ENCODE measurements around the gene CD33.
"Not testable (repeated sequence)": the region's sequence is repeated elsewhere in the genome, so short reads cannot be mapped to it uniquely, and the experiment has no call there.

CD33 gene

GRCh38 chr19:51207747-51208146, 17.1 kb upstream of the CD33 start:
- peaks cover 0 to 2% of the 10 kb centered on the region in 2 experiments for H3K27me3 ChIP-seq (ENCODE audit: control insufficient read depth in 1 of 2, insufficient read depth in 1 of 2, low read length in 2 of 2)
- H2BK5ac ChIP-seq (ENCODE audit: low read depth, low read length, poor library complexity, severe bottlenecking), result no peak overlapping the region
- no peak overlapping the region for H2BK12ac ChIP-seq (ENCODE audit: low read length in 2 of 2)
- 18% methylated on average over 2 of the region's 2 CpGs for WGBS
- H3K79me1 ChIP-seq (replicated peaks; ENCODE audit: low read length, poor library complexity, severe bottlenecking), result no peaks in the 10 kb centered on the region
- H2BK15ac ChIP-seq (ENCODE audit: low read depth, poor library complexity, severe bottlenecking), result no peak overlapping the region
- no peak for DNase-seq
- H3K9ac ChIP-seq (ENCODE audit: low read length), result no peak overlapping the region
- H3K4ac ChIP-seq (ENCODE audit: low read depth in 1 of 2, low read length in 2 of 2), result no peak overlapping the region
- no peaks in the 10 kb centered on the region for H3K4me1 ChIP-seq (ENCODE audit: control insufficient read depth, insufficient read depth, low read depth, low read length)
- H3K27ac ChIP-seq (ENCODE audit: low read length, poor library complexity, severe bottlenecking), result no peak overlapping the region
- H2BK120ac ChIP-seq (ENCODE audit: low read depth, low read length), result no peak overlapping the region
- H2AFZ ChIP-seq (ENCODE audit: low read depth, low read length), result no peak overlapping the region
- no peaks in the 10 kb centered on the region for H3K9me3 ChIP-seq (ENCODE audit: control insufficient read depth, low read length)
- H2AK5ac ChIP-seq (ENCODE audit: low read length, severe bottlenecking), result no peak overlapping the region
- H3K23ac ChIP-seq (ENCODE audit: low read length in 2 of 2), result no peak overlapping the region
- no peak overlapping the region for H3K4me3 ChIP-seq (ENCODE audit: insufficient read depth in 1 of 2, low read depth in 1 of 2, low read length in 2 of 2)
- H3K18ac ChIP-seq (ENCODE audit: low read depth in 1 of 2, low read length in 2 of 2), result no peak overlapping the region
- no peak overlapping the region for H3K14ac ChIP-seq (ENCODE audit: low read length in 2 of 2)
- no peak overlapping the region for H4K91ac ChIP-seq (ENCODE audit: low read length)
- no peaks in the 10 kb centered on the region for H3K36me3 ChIP-seq (ENCODE audit: control insufficient read depth in 1 of 2, insufficient read depth in 2 of 2, low read depth in 1 of 2, low read length in 2 of 2)
- no peak overlapping the region for H4K8ac ChIP-seq (ENCODE audit: low read length)
- no peak overlapping the region for H3K4me2 ChIP-seq (ENCODE audit: low read length, poor library complexity, severe bottlenecking)

- Histone ChIP-seq H3K27me3 (ENCODE audit: control insufficient read depth in 1 of 2, insufficient read depth in 1 of 2, low read length in 2 of 2) (no peaks in the 10 kb centered on the region), H2BK12ac (ENCODE audit: low read length in 2 of 2) (no peak overlapping the region), H3K4me2 (ENCODE audit: low read length, poor library complexity, severe bottlenecking) (no peak overlapping the region), H3K4me1 (ENCODE audit: control insufficient read depth, insufficient read depth, low read depth, low read length) (no peaks in the 10 kb centered on the region), H3K9me3 (ENCODE audit: control insufficient read depth, low read length) (no peaks in the 10 kb centered on the region), H2BK5ac (ENCODE audit: low read depth, low read length, poor library complexity, severe bottlenecking) (no peak overlapping the region), H3K4ac (ENCODE audit: low read depth in 1 of 2, low read length in 2 of 2) (no peak overlapping the region), H3K23ac (ENCODE audit: low read length in 2 of 2) (no peak overlapping the region), H3K4me3 (ENCODE audit: insufficient read depth in 1 of 2, low read depth in 1 of 2, low read length in 2 of 2) (no peak overlapping the region), H4K91ac (ENCODE audit: low read length) (no peak overlapping the region), H2BK15ac (ENCODE audit: low read depth, poor library complexity, severe bottlenecking) (no peak overlapping the region), H2AK5ac (ENCODE audit: low read length, severe bottlenecking) (no peak overlapping the region), H3K14ac (ENCODE audit: low read length in 2 of 2) (no peak overlapping the region), H3K18ac (ENCODE audit: low read depth in 1 of 2, low read length in 2 of 2) (no peak overlapping the region), H3K36me3 (ENCODE audit: control insufficient read depth in 1 of 2, insufficient read depth in 2 of 2, low read depth in 1 of 2, low read length in 2 of 2) (no peaks in the 10 kb centered on the region), H3K79me1 (replicated peaks; ENCODE audit: low read length, poor library complexity, severe bottlenecking) (no peaks in the 10 kb centered on the region), H2AFZ (ENCODE audit: low read depth, low read length) (no peak overlapping the region), H3K9ac (ENCODE audit: low read length) (no peak overlapping the region), H3K27ac (ENCODE audit: low read length, poor library complexity, severe bottlenecking) (no peak overlapping the region), H4K8ac (ENCODE audit: low read length) (no peak overlapping the region), H2BK120ac (ENCODE audit: low read depth, low read length) (no peak overlapping the region)
- WGBS, result 66% methylated on average over 5 of the region's 6 CpGs
- no peak for DNase-seq
Observed at GRCh38 chr19:51210191-51210784, 14.6 kb upstream of the CD33 start.

GRCh38 chr19:51210874-51211361, 14.0 kb upstream of the CD33 start:
- not testable (repeated sequence) for H3K23ac ChIP-seq (ENCODE audit: low read length in 2 of 2); H4K8ac ChIP-seq (ENCODE audit: low read length); H2BK5ac ChIP-seq (ENCODE audit: low read depth, low read length, poor library complexity, severe bottlenecking); H3K9me3 ChIP-seq (ENCODE audit: control insufficient read depth, low read length); H3K4me1 ChIP-seq (ENCODE audit: control insufficient read depth, insufficient read depth, low read depth, low read length); H3K4me3 ChIP-seq (ENCODE audit: insufficient read depth in 1 of 2, low read depth in 1 of 2, low read length in 2 of 2); H3K36me3 ChIP-seq (ENCODE audit: control insufficient read depth in 1 of 2, insufficient read depth in 2 of 2, low read depth in 1 of 2, low read length in 2 of 2); H3K14ac ChIP-seq (ENCODE audit: low read length in 2 of 2); H4K91ac ChIP-seq (ENCODE audit: low read length); H3K27me3 ChIP-seq (ENCODE audit: control insufficient read depth in 1 of 2, insufficient read depth in 1 of 2, low read length in 2 of 2); H3K18ac ChIP-seq (ENCODE audit: low read depth in 1 of 2, low read length in 2 of 2); H3K4ac ChIP-seq (ENCODE audit: low read depth in 1 of 2, low read length in 2 of 2); H2BK120ac ChIP-seq (ENCODE audit: low read depth, low read length); H2AFZ ChIP-seq (ENCODE audit: low read depth, low read length); H2AK5ac ChIP-seq (ENCODE audit: low read length, severe bottlenecking); H3K4me2 ChIP-seq (ENCODE audit: low read length, poor library complexity, severe bottlenecking); H2BK15ac ChIP-seq (ENCODE audit: low read depth, poor library complexity, severe bottlenecking); H3K9ac ChIP-seq (ENCODE audit: low read length); DNase-seq; H3K27ac ChIP-seq (ENCODE audit: low read length, poor library complexity, severe bottlenecking); H3K79me1 ChIP-seq (replicated peaks; ENCODE audit: low read length, poor library complexity, severe bottlenecking); H2BK12ac ChIP-seq (ENCODE audit: low read length in 2 of 2)
- WGBS, result 72% methylated on average over 11 of the region's 13 CpGs

GRCh38 chr19:51211833-51212232, 13.0 kb upstream of the CD33 start:
- no peak overlapping the region for H3K4ac ChIP-seq (ENCODE audit: low read depth in 1 of 2, low read length in 2 of 2)
- WGBS, result 75% methylated on average over 9 of the region's 9 CpGs

More at GRCh38 chr19:51211833-51212232, 13.0 kb upstream of the CD33 start:
- Histone ChIP-seq H3K4me1 (ENCODE audit: control insufficient read depth, insufficient read depth, low read depth, low read length) (no peaks in the 10 kb centered on the region), H3K27ac (ENCODE audit: low read length, poor library complexity, severe bottlenecking) (no peak overlapping the region), H3K36me3 (ENCODE audit: control insufficient read depth in 1 of 2, insufficient read depth in 2 of 2, low read depth in 1 of 2, low read length in 2 of 2) (no peaks in the 10 kb centered on the region), H3K27me3 (ENCODE audit: control insufficient read depth in 1 of 2, insufficient read depth in 1 of 2, low read length in 2 of 2) (no peaks in the 10 kb centered on the region), H3K23ac (ENCODE audit: low read length in 2 of 2) (no peak overlapping the region), H3K14ac (ENCODE audit: low read length in 2 of 2) (no peak overlapping the region), H3K79me1 (replicated peaks; ENCODE audit: low read length, poor library complexity, severe bottlenecking) (no peaks in the 10 kb centered on the region), H3K9ac (ENCODE audit: low read length) (no peak overlapping the region), H2BK5ac (ENCODE audit: low read depth, low read length, poor library complexity, severe bottlenecking) (no peak overlapping the region), H2BK12ac (ENCODE audit: low read length in 2 of 2) (no peak overlapping the region), H3K4me3 (ENCODE audit: insufficient read depth in 1 of 2, low read depth in 1 of 2, low read length in 2 of 2) (no peak overlapping the region), H2BK120ac (ENCODE audit: low read depth, low read length) (no peak overlapping the region), H2BK15ac (ENCODE audit: low read depth, poor library complexity, severe bottlenecking) (no peak overlapping the region), H2AK5ac (ENCODE audit: low read length, severe bottlenecking) (no peak overlapping the region), H4K8ac (ENCODE audit: low read length) (no peak overlapping the region), H3K4me2 (ENCODE audit: low read length, poor library complexity, severe bottlenecking) (no peak overlapping the region), H4K91ac (ENCODE audit: low read length) (no peak overlapping the region), H2AFZ (ENCODE audit: low read depth, low read length) (no peak overlapping the region), H3K18ac (ENCODE audit: low read depth in 1 of 2, low read length in 2 of 2) (no peak overlapping the region), H3K9me3 (ENCODE audit: control insufficient read depth, low read length) (no peaks in the 10 kb centered on the region)
- no peak for DNase-seq
